Cardiac septum (tissue), 1 donor: ENCODE measurements around the gene OOSP1. TPM values are rescaled to one million over a fixed set of nuclear protein-coding genes. Genes with fewer than 3 reads are reported as not detected.
"Not testable (repeated sequence)": the region's sequence is repeated elsewhere in the genome, so short reads cannot be mapped to it uniquely, and the experiment has no call there.

Experiments
- DNase-seq: peaks from one replicate; pipeline ENCODE4 v3.0.0-alpha.2; 2020; ENCODE audit warnings: low spot score
- intact Hi-C: fragments of 100-400 bp; cut with DNase I; formaldehyde crosslinking; loops from one replicate; pipeline ENCODE4 v1.14.0; 2022
- long read RNA-seq: library from polyadenylated mRNA; unstranded; transcript quantifications from one replicate; pipeline ENCODE4 v2.0.0, GENCODE V29; 2021
- total RNA-seq: library from RNA; stranded (reverse); fragmentation: NEBNext Ultra II Directional; extraction: Animal tissue kit (Norgen Biotek cat#: 25700); gene quantifications from one replicate; pipeline ENCODE4 v1.2.1, GENCODE V29; 2021
- donor health status: DM: no; HTN: no; CAD: no.

OOSP1 gene
- total RNA-seq, result not detected
- long read RNA-seq, result 0 reads

- intact Hi-C loops, result no loop called here
- no peak for DNase-seq
These were observed at the start of gene OOSP1 for GRCh38 chr11:59938132-59938531. TSS of gene OOSP1 (plus strand) at chr11:59938432. CDS start at chr11:59938455, 23 bp downstream.

DNA sequence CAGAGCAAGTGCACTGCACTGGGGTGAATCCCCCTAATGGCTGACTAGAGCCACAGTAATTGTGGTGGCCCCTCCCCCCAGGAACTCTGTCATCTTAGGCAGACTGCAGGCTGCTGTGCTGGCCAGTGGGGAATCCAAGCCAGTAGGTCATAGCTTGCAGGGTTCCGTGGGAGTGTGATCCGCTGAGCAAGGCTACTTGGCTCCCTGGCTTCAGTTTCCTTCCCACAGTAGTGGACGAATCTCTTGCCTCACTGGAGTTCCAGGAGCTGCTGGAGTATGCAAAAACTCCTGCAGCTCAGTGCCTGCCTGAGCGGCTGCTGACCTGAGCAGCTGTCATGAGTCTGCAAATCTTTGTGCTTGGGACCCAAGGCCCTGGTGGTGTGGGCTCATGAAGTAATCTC is 46.5 kb upstream of the OOSP1 start:
- intact Hi-C loops, result no loop called here
- DNase-seq, result no peak

DNA sequence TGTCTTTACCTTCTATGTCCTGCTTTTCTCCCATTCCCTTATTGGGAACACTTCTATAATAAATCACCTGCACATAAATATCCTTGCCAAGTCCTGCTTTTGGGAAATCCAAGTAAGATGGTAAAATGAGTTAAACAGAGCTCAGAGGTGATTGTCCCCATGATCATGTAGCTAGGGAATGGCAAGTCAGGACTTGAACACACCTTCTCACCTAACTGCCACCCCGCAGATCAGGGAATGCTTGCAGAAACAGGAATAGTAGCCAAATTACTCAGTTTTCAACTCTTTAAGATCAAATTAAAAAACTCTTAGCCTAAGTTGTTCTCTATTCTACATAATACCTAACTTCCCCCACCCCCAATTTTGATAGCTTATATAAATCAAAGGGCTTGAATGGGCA is 43.6 kb upstream of the OOSP1 start:
- intact Hi-C loops, result no loop called here
- DNase-seq, result no peak

- DNase-seq, result no peak
- intact Hi-C loops, result no loop called here
These were observed 40.2 kb upstream of the OOSP1 start for GRCh38 chr11:59898046-59898445.

- intact Hi-C loops, result no loop called here
These were observed 39.6 kb upstream of the OOSP1 start for GRCh38 chr11:59898650-59899049.

DNA sequence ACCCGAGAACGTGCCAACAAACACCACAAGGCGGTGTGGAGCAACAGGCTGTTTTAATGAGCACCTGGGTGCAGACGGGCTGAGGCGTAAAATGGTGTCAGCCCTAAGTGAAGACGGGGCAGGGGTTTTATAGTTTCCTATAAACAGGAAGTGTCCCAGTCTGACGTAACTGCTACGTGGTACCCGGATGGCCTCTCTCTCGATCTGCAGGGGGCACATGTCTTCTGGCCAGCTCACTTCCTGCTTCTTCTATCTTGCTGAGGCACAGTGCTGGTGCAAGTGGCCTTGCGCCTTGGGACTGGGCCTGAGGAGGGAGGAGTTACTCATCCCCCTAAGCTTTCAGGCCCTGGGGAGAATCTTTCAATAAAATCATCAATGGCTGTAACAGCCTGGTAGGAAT is 38.7 kb upstream of the OOSP1 start:
- intact Hi-C loops, result no loop called here

More at GRCh38 chr11:59898650-59899049, 39.6 kb upstream of the OOSP1 start:
- no peak for DNase-seq

DNA sequence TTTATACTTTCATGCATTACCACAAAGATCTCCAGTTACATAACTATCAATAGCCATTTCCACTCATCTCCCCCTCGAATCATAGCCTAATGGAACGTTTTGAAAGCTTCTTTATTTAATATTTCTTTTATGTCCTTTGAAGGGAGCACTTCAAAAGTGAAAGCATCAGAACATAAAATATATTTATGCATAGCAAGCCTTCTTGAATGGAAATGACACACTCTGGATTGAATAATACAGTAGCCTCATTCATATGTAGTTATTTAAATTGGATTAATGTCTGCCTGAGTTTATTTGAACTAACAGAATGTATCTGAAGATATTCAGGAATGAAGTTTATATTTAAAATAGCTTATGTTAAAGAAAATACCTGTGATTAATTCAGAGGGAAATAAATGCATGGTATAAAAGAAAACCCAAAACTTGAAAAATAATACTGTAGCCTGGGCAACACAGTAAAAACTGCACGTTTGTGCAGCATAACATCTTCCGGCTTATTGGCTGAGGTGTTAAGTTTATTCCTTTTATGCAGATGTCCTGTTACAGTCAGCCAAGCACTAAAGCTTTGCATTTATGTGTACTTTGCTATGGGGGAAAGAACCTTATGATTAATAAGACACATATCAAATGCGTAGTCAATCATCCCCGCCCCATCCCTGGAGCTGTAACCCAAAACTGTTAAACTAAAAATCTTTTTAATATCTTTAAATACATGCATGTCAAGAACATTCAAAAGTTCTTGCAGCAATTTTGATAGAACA is 37.7 kb upstream of the OOSP1 start:
- DNase-seq, result no peak
- intact Hi-C loops, result no loop called here

More for the DNA sequence above, 38.7 kb upstream of the OOSP1 start:
- DNase-seq, result no peak

- DNase-seq, result no peak
These were observed 36.9 kb upstream of the OOSP1 start for GRCh38 chr11:59901306-59901705.

GRCh38 chr11:59903569-59903968 is 34.7 kb upstream of the OOSP1 start:
- intact Hi-C loops, DNase-seq: not testable (repeated sequence)

More at GRCh38 chr11:59901306-59901705, 36.9 kb upstream of the OOSP1 start:
- intact Hi-C loops, result no loop called here

- intact Hi-C loops, result no loop called here
- DNase-seq, result no peak
These were observed 19.8 kb upstream of the OOSP1 start for GRCh38 chr11:59918480-59918879.

DNA sequence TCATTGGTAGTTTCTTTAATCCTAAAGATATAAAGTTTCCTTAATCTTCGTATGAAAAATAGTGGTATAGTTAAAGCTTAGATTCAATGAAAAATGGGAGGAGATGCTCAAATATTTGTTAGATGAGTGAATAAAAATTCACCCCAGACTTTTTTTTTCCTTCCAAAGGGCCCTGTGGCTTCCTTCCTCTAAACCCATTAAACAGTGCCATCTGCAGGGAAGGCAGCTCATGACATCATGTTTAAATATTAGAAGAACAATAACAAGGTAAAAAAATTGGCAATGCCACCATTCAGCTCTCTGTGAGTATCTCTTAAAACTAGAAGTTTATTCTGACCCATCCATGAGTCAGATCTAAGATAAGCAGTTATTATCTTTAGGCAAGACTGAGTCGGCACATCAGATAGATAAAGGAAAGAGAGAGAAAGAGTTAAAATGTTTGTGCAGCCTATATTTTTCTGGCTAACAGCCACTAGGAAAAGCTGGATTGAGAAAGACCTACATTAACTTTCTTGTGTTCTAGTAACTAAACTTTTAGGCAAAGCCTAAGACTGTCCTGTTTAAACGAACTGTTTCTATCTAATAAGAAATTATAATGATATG is 19.1 kb upstream of the OOSP1 start:
- DNase-seq, result no peak
- intact Hi-C loops, result no loop called here

- DNase-seq, result no peak
- intact Hi-C loops, result no loop called here
These were observed 14.4 kb upstream of the OOSP1 start for GRCh38 chr11:59923813-59924212.

GRCh38 chr11:59931688-59932087 is 6.5 kb upstream of the OOSP1 start:
- no peak for DNase-seq
- intact Hi-C loops, result no loop called here

GRCh38 chr11:59938718-59939117 is 486 bp downstream of the OOSP1 start:
- intact Hi-C loops, result no loop called here

GRCh38 chr11:59939482-59939881 is 1.2 kb downstream of the OOSP1 start:
- DNase-seq, result no peak
- intact Hi-C loops, result no loop called here

More at GRCh38 chr11:59938718-59939117, 486 bp downstream of the OOSP1 start:
- DNase-seq, result no peak

DNA sequence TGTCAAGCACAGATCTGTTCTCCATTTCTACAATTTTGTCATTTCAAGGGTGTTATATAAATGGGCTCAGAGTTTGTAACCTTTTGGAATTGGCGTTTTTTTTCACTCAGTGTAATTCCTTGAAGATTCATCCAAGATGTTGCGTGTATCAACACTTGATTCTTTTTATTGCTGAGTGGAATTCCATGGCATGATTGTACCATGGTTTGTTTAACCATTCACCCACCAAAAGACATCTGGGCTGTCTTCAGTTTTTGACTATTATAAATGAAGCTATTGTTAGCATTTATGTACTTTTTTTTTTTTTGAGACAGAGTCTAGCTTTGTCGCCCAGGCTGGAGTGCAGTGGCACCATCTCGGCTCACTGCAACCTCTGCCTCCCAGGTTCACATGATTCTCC is 2.9 kb downstream of the OOSP1 start:
- no peak for DNase-seq
- intact Hi-C loops, result no loop called here

DNA sequence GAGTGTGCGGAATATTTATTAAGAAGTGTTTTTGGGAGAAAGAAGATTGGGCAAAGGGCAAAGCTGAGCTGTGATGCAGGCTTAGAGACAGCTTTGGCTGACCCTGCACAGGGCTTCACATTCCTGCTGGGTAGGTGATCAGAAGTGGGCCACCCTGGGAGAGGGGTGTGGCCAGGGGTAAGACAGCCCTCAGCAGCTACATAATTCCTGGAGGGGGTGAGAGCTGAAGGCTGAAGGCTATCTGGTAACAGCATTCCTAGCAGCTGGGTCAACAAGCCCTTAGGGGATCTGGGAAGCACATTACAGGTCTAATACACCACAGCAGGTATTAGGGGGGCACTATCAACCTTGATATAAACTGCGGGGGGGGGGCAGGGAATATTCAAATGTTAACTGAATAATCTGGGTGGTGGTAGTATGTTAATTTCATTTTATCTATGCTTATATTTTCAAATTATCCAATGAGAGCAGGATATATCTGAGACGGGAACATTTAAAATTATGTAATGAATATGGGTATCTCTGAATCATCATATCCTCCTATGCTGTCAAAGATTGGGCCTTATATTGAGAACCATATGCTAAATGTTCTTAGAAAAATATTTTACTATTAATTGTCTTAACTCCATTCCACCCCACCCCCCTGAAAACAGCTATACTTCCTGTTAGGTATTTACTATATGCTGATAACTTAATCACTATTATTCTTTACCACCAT is 5.9 kb downstream of the OOSP1 start:
- intact Hi-C loops, result no loop called here

DNA sequence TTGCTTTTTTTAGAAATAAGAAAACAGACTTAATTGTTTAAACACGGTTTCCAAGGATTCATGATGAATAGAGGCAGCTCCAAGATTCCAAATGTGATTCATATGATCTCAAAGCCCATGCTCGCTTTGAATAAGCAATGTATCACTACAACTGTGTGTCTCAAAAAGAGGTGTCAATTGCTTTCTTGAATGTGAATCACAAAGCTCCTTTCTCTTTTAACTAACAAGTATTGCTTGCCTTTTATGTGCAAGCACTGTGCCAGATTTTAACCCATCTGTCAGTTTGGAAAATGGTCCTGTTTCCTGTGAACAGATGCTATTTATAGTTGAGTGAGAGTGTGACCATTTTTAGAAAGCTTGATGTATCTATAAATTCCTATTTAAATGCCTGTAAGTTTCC is 6.5 kb downstream of the OOSP1 start:
- intact Hi-C loops, result no loop called here

More for the DNA sequence above, 5.9 kb downstream of the OOSP1 start:
- DNase-seq, result no peak

DNA sequence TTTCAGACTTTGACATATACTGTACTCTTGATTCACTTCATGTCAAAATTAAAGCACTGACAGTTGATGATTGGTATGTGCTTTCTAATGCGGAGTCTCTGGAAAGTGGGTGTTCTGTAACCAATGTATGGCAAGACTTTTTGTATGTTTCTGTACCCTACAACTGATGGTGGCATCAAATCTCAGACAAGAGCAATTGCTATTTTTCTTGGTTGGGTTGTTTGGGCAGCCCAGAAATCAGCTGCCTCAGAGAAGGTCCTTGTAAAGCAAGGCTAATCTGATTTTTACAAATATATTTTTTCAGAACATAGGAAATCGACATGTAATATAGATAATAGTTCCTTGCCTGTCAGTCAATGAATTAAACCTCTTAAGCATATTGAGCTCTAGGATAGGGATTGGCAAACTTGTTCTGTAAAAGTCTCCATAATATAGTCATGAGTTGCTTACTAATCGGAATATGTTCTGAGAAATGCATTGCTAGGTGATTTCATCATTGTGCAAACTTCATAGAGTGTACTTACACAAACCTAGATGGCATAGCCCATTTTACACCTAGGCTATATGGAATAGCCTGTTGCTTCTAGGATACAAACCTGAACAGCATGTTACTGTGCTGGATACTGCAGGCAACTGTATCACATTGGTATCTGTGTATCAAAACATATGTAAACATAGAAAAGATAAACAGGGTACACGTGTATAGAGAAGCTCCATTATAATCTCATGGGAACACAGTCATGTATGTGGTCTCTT is 15.4 kb downstream of the OOSP1 start:
- no peak for DNase-seq
- intact Hi-C loops, result no loop called here

More for the DNA sequence above, 6.5 kb downstream of the OOSP1 start:
- DNase-seq, result no peak
